ENCODE measurements around the gene NIPBL.
"Not testable (repeated sequence)": the region's sequence is repeated elsewhere in the genome, so short reads cannot be mapped to it uniquely, and the experiment has no call there.

NIPBL gene

GRCh38 chr5:36901077-36901476 is 24.5 kb downstream of the NIPBL start:
- DNase-seq (ENCODE audit: low spot score) = not testable (repeated sequence)

GRCh38 chr5:36901856-36902255 is 25.3 kb downstream of the NIPBL start:
- DNase-seq (ENCODE audit: low spot score) = no peak

- no peak for DNase-seq (ENCODE audit: low spot score)
Observed at GRCh38 chr5:36902353-36902752, 25.8 kb downstream of the NIPBL start.

- DNase-seq (ENCODE audit: low spot score) = no peak
Observed at GRCh38 chr5:36904677-36905076, 28.1 kb downstream of the NIPBL start.

GRCh38 chr5:36908544-36909260 is 32.1 kb downstream of the NIPBL start:
- DNase-seq (ENCODE audit: low spot score) = no peak

GRCh38 chr5:36915653-36916052 is 39.1 kb downstream of the NIPBL start:
- DNase-seq (ENCODE audit: low spot score) = no peak

GRCh38 chr5:36916614-36917013 is 40.0 kb downstream of the NIPBL start:
- not testable (repeated sequence) for DNase-seq (ENCODE audit: low spot score)

- not testable (repeated sequence) for DNase-seq (ENCODE audit: low spot score)
Observed at GRCh38 chr5:36917358-36917757, 40.8 kb downstream of the NIPBL start.

GRCh38 chr5:36919238-36919637 is 42.7 kb downstream of the NIPBL start:
- no peak for DNase-seq (ENCODE audit: low spot score)

GRCh38 chr5:36919650-36920049 is 43.1 kb downstream of the NIPBL start:
- DNase-seq (ENCODE audit: low spot score) = no peak

- DNase-seq (ENCODE audit: low spot score) = peak; percentile 68
Observed at GRCh38 chr5:36928947-36929346, 52.4 kb downstream of the NIPBL start.

GRCh38 chr5:36929438-36929837 is 52.9 kb downstream of the NIPBL start:
- DNase-seq (ENCODE audit: low spot score) = no peak

- DNase-seq (ENCODE audit: low spot score) = no peak
Observed at GRCh38 chr5:36932056-36932455, 55.5 kb downstream of the NIPBL start.

- no peak for DNase-seq (ENCODE audit: low spot score)
Observed at GRCh38 chr5:36932699-36933098, 56.1 kb downstream of the NIPBL start.

GRCh38 chr5:36934740-36935356 is 58.3 kb downstream of the NIPBL start:
- DNase-seq (ENCODE audit: low spot score) = no peak

- no peak for DNase-seq (ENCODE audit: low spot score)
Observed at GRCh38 chr5:36935805-36936204, 59.2 kb downstream of the NIPBL start.

GRCh38 chr5:36936309-36936708 is 59.7 kb downstream of the NIPBL start:
- DNase-seq (ENCODE audit: low spot score) = no peak

- DNase-seq (ENCODE audit: low spot score) = no peak
Observed at GRCh38 chr5:36938129-36938528, 61.6 kb downstream of the NIPBL start.

GRCh38 chr5:36939969-36940858 is 63.6 kb downstream of the NIPBL start:
- no peak for DNase-seq (ENCODE audit: low spot score)

- no peak for DNase-seq (ENCODE audit: low spot score)
Observed at GRCh38 chr5:36943584-36943983, 67.0 kb downstream of the NIPBL start.

- no peak for DNase-seq (ENCODE audit: low spot score)
Observed at GRCh38 chr5:36944024-36944423, 67.5 kb downstream of the NIPBL start.

GRCh38 chr5:36944607-36945225 is 68.1 kb downstream of the NIPBL start:
- peak; percentile 78 for DNase-seq (ENCODE audit: low spot score)

Measured in RKO (cell line).